GM03348 (cell line): Measurements from ENCODE around the gene TBCC.
"Not testable (repeated sequence)": the region's sequence is repeated elsewhere in the genome, so short reads cannot be mapped to it uniquely, and the experiment has no call there.

ENCODE experiments used
- DNase-seq: peaks from one replicate; pipeline ENCODE4 v3.0.0; 2012; ENCODE audit warnings: low spot score

TBCC gene, protein sequence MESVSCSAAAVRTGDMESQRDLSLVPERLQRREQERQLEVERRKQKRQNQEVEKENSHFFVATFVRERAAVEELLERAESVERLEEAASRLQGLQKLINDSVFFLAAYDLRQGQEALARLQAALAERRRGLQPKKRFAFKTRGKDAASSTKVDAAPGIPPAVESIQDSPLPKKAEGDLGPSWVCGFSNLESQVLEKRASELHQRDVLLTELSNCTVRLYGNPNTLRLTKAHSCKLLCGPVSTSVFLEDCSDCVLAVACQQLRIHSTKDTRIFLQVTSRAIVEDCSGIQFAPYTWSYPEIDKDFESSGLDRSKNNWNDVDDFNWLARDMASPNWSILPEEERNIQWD

DNA sequence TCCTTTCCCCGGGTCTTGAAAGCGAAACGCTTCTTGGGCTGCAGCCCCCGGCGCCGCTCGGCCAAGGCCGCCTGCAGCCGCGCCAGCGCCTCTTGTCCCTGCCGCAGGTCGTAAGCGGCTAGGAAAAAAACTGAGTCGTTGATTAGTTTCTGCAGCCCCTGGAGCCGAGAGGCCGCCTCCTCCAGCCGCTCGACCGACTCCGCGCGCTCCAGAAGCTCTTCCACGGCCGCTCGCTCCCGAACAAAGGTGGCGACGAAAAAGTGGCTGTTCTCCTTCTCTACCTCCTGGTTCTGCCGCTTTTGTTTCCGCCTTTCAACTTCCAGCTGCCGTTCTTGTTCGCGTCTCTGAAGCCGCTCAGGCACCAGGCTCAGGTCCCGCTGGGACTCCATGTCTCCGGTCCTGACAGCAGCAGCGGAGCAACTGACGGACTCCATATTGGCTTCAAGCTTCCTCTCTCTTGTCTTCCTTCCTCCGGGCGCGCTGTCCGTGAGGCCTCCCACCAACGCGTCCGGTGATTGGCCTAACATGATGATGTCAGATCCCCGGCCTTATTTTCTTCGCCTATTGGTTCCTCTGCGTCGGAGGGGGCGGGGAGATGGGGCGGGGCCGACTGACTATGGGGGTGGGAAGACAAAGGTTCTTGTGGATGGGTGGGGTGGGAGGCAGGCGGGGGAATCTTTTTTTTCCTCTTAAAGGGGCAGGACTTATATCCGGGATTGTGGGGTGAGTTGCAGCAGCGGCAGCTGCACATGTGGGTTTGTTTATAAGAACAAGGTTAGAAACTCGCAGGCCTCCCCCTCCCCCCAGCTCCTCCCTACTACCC lies at the start of gene TBCC:
TSS of gene TBCC (minus strand) at position 464 of the 823 bp plus-strand sequence. CDS start at position 434, 30 bp downstream.
- DNase-seq = peak; percentile 99

DNA sequence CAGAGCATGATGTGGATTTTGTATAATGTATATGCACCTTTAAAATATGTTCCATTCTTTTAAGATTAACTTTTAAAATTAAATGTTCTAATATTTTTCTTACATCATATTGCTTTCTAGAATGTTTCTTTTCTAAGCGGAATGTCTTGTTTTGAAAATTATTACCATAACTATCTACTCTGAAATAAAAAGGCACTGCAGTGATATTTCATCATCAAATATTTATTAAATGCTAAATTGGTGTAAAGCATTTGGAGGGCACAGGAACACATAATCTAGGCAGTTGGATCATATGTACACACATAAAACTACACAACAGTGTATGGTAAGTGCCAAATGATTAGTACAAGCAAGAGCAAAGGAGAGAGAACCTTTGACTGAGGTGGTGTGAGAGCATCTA lies 49.7 kb upstream of the TBCC start:
- DNase-seq = no peak

GRCh38 chr6:42791706-42792320 lies 45.9 kb upstream of the TBCC start:
- DNase-seq = no peak

- DNase-seq = no peak
Observed at GRCh38 chr6:42790549-42791181, 44.8 kb upstream of the TBCC start.

DNA sequence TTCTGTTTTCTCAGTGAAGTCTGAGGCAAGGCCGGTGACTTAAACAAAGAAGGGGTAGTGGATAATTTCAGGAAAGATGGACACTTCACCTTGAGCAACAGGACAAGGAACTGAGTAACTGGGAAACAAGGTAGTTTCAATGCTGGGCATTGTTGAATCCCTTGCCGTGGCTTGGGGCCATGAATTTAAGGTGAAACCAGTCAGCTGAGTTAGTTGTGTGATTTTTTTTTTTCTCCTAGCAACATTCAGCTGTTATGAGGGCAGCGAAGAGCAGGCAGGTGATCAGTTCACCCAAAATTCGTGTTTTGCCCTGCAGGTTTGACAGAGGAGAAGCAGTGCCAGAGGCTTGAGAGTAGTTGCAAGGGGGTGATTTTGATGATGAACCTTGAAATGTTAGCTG lies 42.8 kb upstream of the TBCC start:
- no peak for DNase-seq

- no peak for DNase-seq
Observed at GRCh38 chr6:42787063-42787472, 41.2 kb upstream of the TBCC start.

GRCh38 chr6:42786525-42786985 lies 40.7 kb upstream of the TBCC start:
- no peak for DNase-seq

GRCh38 chr6:42784717-42785498 lies 39.0 kb upstream of the TBCC start:
- DNase-seq = no peak

DNA sequence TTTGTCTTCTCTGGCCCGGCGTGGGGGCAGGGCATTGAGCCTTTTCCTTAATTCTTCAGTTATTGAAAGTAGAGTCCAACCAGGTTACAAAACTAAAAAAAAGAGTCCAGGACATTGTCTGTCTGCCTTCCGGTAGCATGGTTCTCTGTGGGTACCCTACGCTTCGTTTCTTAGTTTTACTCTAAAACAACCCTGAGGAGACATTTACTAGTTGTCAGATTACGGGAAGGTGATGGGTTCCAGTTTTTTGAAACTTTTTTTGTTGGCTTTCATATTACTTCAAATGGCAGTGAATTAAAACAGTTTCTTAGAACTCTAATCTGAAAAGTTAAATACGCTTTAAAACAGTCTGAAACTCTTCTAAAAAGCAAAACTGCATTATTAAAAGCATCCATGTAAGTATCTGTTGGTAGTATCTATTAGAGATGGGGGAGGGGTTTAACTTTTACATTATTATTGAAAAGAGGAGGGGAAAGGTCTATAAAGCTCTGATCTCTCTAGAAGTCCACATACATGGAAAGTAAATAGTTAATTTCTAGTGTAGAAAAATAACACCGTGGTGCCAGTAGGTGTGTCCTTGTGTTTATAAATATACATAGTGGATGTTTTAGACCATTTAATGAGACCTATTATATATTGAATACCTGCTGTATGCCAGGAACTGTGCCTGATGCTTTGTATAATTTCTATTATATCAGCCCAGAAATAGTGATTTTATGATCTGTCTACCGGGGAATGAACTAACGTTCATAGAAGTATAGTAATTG lies 38.2 kb upstream of the TBCC start:
- DNase-seq = no peak

DNA sequence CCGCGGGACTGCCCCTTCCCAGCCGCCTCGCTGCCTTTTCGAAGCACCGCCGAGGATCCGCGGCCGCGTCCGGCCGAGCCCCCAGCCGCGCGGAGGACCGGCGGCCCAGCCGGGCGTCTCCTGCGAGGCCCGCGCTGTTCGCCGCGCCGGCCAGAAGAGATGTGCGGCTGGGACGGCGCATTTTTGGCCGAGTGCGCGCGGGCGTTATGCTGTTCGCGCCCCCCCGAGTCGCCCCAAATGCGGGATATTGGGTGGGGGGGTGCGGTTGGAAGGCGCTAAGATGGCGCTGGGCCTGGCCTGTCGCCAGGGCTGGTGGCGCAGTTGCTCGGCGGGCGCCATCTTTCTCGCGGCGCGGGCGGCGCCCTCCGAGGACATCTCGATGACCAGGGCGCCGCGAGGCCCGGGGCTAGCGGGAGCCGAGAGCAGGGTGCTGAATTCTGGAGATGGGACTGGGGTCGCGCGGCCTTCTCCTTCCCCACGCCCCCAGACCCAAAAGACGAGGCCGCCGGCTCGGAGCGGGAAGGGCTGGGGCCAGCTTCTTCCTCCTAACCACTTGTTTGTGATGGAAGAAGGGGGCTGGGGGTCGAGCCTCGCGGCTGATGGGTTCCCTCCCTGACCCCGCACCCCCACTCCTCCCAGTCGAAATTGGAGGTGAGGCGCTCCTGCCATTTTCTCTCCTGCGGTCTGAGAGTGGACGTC lies 37.4 kb upstream of the TBCC start:
- peak; percentile 82 for DNase-seq

GRCh38 chr6:42782689-42783176 lies 36.8 kb upstream of the TBCC start:
- DNase-seq = peak; percentile 93

GRCh38 chr6:42781796-42782688 lies 36.1 kb upstream of the TBCC start, which contains the start of gene BICRAL:
Gene BICRAL (plus strand): TSS chr6:42782052. CDS start chr6:42822023, 39,971 bp downstream.
- DNase-seq = peak; percentile 80

- DNase-seq = peak; percentile 20
Observed at GRCh38 chr6:42781546-42781795, 35.6 kb upstream of the TBCC start.

DNA sequence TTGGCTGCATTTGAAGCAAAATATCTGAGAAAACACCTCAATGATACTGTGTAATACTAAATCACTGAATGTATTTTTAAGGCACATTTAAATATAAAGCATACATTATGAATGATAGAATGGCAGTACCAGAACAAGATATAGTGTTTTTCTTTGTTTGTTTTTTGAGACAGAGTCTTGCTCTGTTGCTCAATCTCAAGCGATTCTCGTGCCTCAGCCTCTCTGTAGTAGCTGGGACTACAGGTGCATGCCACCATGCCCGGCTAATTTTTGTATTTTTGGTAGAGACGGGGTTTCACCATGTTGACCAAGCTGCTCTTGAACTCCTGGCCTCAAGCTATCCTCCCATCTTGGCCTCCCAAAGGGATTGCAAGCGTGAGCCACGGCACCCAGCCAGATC lies 33.6 kb upstream of the TBCC start:
- no peak for DNase-seq

DNA sequence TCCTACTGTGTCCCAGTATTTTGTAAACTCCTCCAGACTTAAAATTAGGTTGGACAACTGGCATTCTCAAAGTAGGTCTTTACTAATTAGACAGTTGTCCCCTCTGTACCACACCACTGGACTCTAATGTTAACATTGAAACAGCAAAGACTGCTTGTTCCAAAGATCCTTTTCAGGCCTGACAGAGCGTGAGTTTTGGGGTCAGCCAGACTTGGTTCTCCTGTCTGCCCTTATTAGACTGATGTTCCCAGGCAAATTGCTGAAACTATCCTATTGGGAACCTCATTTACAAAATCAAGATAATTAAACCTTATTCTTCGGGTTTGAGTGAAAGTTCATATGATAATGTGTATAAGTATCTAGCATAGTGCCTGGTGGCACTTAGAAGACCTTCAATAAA lies 32.2 kb upstream of the TBCC start:
- no peak for DNase-seq

GRCh38 chr6:42777126-42777822 lies 31.4 kb upstream of the TBCC start:
- peak; percentile 48 for DNase-seq

- not testable (repeated sequence) for DNase-seq
Observed at GRCh38 chr6:42774821-42775487, 29.1 kb upstream of the TBCC start.

DNA sequence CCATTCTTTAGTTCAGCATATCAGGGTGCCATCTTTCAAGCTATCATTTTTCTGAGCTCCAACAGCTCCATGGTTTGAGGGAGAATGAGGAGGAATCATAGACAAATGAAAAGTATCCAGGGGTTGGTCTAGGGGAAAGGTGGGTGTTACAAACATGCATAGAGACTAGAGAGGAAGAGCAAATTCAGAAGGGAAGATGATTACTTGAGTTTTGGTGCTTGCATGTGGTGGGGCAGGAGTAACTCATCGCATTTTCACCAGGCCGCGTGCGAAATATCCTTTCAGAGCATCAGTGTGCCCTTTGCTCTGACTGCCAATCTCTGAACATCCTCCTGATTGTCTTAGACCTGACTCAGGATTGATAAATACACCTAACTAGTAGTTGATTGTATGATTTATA lies 28.3 kb upstream of the TBCC start:
- no peak for DNase-seq
